GM12801 (cell line): ENCODE data around the gene BPIFB6.

Source experiments
- CTCF ChIP-seq: IDR thresholded peaks from one replicate; pipeline ENCODE4 v1.5.1; 2011; ENCODE audit warnings: control low read depth; ENCODE audit not compliant: insufficient read length; ENCODE audit errors: extremely low read depth

Gene BPIFB6

DNA sequence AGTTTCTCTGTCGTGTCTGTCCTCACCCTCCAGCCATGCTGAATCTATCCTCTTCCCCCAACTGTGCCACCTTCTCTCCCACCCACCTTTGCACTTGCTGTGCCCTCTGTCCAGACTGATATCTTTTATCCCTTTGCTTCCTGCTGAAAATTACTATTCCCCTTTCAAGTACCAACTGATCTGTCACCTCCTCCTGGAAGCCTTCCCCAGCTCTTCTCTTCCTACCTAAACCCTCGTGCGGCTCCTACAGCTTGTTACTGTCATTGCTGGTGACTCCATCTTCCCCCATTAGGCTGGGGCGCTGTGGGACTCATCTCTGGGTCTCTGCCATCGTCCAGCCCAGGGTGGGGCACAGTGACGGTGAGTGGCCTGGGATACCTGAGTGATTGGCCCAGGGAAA lies 1.1 kb downstream of the BPIFB6 start:
- no peak for TF ChIP-seq CTCF

- no peak for TF ChIP-seq CTCF
These were observed 1.9 kb downstream of the BPIFB6 start for GRCh38 chr20:33033381-33033780.

GRCh38 chr20:33034115-33034514 lies 2.7 kb downstream of the BPIFB6 start:
- TF ChIP-seq CTCF: no peak

GRCh38 chr20:33034901-33035492 lies 3.5 kb downstream of the BPIFB6 start:
- no peak for TF ChIP-seq CTCF

DNA sequence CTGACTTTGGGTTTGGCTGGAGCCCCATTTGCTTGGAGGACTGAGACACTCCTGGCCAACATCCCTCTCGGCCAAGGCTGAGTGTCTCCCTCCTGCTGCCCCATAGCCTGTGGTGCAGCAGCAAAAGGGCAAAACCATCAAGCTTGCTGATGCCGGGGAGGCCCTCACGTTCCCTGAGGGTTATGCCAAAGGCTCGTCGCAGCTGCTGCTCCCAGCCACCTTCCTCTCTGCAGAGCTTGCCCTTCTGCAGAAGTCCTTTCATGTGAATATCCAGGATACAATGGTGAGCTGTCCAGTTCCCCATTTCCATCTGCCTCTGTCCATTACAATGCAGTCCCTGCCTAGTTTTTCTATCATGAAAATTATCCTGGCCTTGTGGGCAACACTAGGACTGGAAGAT lies 6.0 kb downstream of the BPIFB6 start:
- no peak for TF ChIP-seq CTCF

DNA sequence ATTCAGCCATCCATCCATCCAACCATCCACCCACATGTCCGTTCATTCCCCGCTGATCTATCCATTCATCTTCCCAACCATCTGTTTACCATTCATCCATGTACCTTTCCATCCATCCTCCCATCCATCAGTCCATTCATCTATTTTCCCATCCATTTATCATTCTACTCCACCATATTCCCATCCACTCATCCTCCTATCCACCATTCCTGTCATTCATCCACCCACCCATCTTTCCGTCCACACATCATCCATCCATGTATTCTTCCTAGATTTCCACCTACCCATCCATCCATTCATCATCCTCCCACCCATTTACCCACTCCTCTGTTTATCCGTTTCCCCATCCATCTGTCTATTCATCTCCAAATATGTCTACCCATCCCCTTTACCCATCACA lies 6.8 kb downstream of the BPIFB6 start:
- no peak for TF ChIP-seq CTCF

DNA sequence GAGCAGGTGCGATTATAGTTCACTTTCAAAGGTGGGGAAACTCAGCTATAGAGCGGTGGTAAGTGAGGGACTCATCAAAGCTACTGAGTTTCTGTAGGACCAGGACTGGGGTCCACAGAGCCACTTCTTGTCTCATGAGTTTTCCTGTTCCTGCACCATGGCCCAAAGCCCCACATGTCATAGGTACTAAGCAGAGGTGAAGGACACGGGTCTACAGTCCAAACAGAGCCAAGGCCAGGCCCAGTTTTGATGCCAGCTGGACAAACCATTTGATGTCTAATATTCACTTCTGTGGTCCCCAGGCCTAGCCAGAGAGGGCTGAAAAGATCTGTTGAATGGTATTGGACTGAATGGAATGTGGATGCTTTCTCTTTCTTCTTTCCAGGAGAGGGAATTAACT lies 11.0 kb downstream of the BPIFB6 start:
- no peak for TF ChIP-seq CTCF
